ENCODE results near the gene RHOF.

DNA sequence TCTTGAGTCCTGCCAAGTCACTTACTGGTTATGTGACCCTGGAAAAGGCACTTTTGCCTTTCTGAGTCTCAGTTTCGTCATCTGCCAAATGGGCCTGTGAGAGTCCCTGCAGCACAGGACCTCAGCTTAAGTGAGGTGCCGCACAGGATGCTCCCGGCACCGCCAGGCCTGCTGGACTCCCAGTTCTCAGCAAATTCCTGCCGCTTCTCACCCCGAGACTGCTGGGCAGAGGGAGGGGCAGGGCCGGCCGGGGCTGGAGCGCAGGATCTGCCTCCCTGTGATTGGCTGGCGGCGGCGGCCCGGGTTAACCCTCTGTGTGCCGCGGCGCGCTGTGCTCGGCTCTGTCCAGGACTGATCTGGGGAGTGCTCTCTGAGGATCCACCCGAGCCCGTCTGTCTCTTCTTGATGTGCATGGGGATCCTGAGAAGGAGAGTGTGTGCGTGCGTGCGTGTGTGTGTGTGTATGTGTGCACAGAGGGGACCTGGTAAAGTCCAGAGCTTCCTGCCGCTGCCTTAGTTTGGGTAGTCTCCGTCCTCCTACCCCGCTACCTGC is 18.9 kb upstream of the RHOF start:
- TF ChIP-seq SRF (IDR thresholded peaks at IDR 0.05; ENCODE audit: low read depth) (no peak), RAD21 (IDR thresholded peaks at IDR 0.05; ENCODE audit: low read depth) (no peak), FOSL1 (IDR thresholded peaks at IDR 0.05; ENCODE audit: low read depth) (no peak), POLR2A (IDR thresholded peaks at IDR 0.05; ENCODE audit: borderline replicate concordance, extremely low read depth, insufficient read depth, insufficient read length) (no peak), EZH2phosphoT487 (IDR thresholded peaks at IDR 0.05; ENCODE audit: borderline replicate concordance) (no peak)
- TF ChIP-seq, protein P1, sequence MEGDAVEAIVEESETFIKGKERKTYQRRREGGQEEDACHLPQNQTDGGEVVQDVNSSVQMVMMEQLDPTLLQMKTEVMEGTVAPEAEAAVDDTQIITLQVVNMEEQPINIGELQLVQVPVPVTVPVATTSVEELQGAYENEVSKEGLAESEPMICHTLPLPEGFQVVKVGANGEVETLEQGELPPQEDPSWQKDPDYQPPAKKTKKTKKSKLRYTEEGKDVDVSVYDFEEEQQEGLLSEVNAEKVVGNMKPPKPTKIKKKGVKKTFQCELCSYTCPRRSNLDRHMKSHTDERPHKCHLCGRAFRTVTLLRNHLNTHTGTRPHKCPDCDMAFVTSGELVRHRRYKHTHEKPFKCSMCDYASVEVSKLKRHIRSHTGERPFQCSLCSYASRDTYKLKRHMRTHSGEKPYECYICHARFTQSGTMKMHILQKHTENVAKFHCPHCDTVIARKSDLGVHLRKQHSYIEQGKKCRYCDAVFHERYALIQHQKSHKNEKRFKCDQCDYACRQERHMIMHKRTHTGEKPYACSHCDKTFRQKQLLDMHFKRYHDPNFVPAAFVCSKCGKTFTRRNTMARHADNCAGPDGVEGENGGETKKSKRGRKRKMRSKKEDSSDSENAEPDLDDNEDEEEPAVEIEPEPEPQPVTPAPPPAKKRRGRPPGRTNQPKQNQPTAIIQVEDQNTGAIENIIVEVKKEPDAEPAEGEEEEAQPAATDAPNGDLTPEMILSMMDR (IDR thresholded peaks at IDR 0.05 in 2 of 3, conservative IDR thresholded peaks at IDR 0.05 in 1 of 3; ENCODE audit: borderline replicate concordance in 1 of 3, insufficient read depth in 1 of 3, low read depth in 2 of 3, low read length in 2 of 3): no peak; a peak in 1 of 6 replicates
- TF ChIP-seq, protein P2, sequence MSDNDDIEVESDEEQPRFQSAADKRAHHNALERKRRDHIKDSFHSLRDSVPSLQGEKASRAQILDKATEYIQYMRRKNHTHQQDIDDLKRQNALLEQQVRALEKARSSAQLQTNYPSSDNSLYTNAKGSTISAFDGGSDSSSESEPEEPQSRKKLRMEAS (IDR thresholded peaks at IDR 0.05): no peak

Data from HCT116 (cell line).